ENCODE measurements around the gene DIP2B.

DNA sequence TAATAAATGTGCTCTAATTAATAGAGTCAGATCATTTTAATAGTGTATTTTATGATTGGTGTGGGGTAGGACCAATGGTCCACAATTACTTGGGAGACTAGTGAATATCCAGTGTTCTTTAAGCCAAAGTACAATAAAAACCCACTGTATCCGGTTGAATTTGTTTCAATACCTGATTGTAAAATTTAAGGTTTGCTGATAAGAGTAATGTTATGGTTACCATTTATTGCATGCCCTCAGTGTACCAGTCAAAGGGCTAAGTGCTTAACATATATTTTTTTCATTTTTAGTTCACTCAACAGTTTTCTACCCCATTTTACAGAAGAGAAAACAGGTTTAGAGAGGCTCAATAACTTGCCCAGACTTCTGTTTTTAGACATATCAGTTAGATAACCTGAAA lies 161.2 kb downstream of the DIP2B start:
- TF ChIP-seq, protein P1, sequence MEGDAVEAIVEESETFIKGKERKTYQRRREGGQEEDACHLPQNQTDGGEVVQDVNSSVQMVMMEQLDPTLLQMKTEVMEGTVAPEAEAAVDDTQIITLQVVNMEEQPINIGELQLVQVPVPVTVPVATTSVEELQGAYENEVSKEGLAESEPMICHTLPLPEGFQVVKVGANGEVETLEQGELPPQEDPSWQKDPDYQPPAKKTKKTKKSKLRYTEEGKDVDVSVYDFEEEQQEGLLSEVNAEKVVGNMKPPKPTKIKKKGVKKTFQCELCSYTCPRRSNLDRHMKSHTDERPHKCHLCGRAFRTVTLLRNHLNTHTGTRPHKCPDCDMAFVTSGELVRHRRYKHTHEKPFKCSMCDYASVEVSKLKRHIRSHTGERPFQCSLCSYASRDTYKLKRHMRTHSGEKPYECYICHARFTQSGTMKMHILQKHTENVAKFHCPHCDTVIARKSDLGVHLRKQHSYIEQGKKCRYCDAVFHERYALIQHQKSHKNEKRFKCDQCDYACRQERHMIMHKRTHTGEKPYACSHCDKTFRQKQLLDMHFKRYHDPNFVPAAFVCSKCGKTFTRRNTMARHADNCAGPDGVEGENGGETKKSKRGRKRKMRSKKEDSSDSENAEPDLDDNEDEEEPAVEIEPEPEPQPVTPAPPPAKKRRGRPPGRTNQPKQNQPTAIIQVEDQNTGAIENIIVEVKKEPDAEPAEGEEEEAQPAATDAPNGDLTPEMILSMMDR (IDR thresholded peaks at IDR 0.05) = no peak
- no peak for TF ChIP-seq EZH2phosphoT487 (IDR thresholded peaks at IDR 0.05)

Measured in neural progenitor cell (in vitro differentiated cells).